Medulla oblongata (tissue), 1 donor: Measurements from ENCODE around the gene PLIN4.
"Not testable (repeated sequence)": the region's sequence is repeated elsewhere in the genome, so short reads cannot be mapped to it uniquely, and the experiment has no call there.

Experiments used
- DNase-seq: peaks from one replicate; pipeline ENCODE4 v3.0.0-alpha.2; 2015; ENCODE audit errors: extremely low spot score

Gene PLIN4

GRCh38 chr19:4518345-4519171 lies at the start of gene PLIN4:
TSS of gene PLIN4 (minus strand) at chr19:4518486. CDS start at chr19:4518272, 214 bp downstream.
- DNase-seq: peak; percentile 78

- DNase-seq: no peak
Measured at GRCh38 chr19:4567584-4568071, 49.3 kb upstream of the PLIN4 start.

GRCh38 chr19:4566402-4567051 lies 48.2 kb upstream of the PLIN4 start:
- DNase-seq: no peak

GRCh38 chr19:4563562-4563961 lies 45.3 kb upstream of the PLIN4 start:
- not testable (repeated sequence) for DNase-seq

- DNase-seq: peak; percentile 23
Measured at GRCh38 chr19:4562085-4562484, 43.8 kb upstream of the PLIN4 start.

GRCh38 chr19:4559569-4559968 lies 41.3 kb upstream of the PLIN4 start, which contains the start of gene SEMA6B:
TSS of gene SEMA6B (minus strand) at chr19:4559684. CDS start at chr19:4558457, 1,227 bp downstream.
- DNase-seq: peak; percentile 66

GRCh38 chr19:4557971-4558941 lies 40.0 kb upstream of the PLIN4 start:
- DNase-seq: no peak

- DNase-seq: no peak
Measured at GRCh38 chr19:4557144-4557970, 39.1 kb upstream of the PLIN4 start.

- no peak for DNase-seq
Measured at GRCh38 chr19:4556597-4557127, 38.4 kb upstream of the PLIN4 start.

- DNase-seq: no peak
Measured at GRCh38 chr19:4555657-4556561, 37.6 kb upstream of the PLIN4 start.

- no peak for DNase-seq
Measured at GRCh38 chr19:4554717-4555116, 36.4 kb upstream of the PLIN4 start.

GRCh38 chr19:4553775-4554174 lies 35.5 kb upstream of the PLIN4 start:
- no peak for DNase-seq

- no peak for DNase-seq
Measured at GRCh38 chr19:4553092-4553695, 34.9 kb upstream of the PLIN4 start.

GRCh38 chr19:4552525-4552819 lies 34.2 kb upstream of the PLIN4 start:
- DNase-seq: no peak

- no peak for DNase-seq
Measured at GRCh38 chr19:4550479-4551050, 32.3 kb upstream of the PLIN4 start.

- no peak for DNase-seq
Measured at GRCh38 chr19:4550018-4550417, 31.7 kb upstream of the PLIN4 start.

GRCh38 chr19:4548238-4548584 lies 29.9 kb upstream of the PLIN4 start:
- DNase-seq: no peak

GRCh38 chr19:4547303-4548237 lies 29.3 kb upstream of the PLIN4 start:
- DNase-seq: no peak
